ENCODE measurements around the gene ST3GAL6. TPM values are rescaled to one million over a fixed set of nuclear protein-coding genes. Genes with fewer than 3 reads are reported as not detected.

ST3GAL6 gene, protein sequence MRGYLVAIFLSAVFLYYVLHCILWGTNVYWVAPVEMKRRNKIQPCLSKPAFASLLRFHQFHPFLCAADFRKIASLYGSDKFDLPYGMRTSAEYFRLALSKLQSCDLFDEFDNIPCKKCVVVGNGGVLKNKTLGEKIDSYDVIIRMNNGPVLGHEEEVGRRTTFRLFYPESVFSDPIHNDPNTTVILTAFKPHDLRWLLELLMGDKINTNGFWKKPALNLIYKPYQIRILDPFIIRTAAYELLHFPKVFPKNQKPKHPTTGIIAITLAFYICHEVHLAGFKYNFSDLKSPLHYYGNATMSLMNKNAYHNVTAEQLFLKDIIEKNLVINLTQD
- 10 to 100 TPM in 2 of 4 donors, 1 to 10 TPM in 2; 7.4 to 15.0 (median 11.3) TPM for total RNA-seq

DNA sequence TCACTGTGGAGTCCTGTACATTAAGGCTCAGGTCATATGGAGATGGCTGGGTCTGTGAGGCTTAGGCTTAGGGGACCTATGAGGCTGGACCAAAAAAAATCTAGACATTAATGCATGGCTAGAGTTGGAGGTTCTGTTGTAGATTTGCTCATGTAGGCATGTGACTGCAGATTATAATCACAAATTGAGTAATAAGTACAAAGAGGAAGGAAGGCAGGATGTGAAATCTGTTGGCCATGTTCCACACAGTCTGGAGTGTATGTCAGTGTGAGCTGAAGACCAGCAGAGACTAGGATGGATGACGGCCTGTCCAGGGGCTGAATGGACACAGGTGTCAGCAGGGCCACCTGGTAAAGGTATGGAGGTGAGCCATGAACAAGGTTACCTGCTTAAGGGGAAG is at the start of gene ST3GAL6:
Gene ST3GAL6 (plus strand): TSS at position 265 of the 400 bp plus-strand sequence. CDS start 5,101 bp downstream, outside the sequence.
- Histone ChIP-seq H3K4me1 (peaks cover 22 to 63% of the 10 kb centered on the region in 2 donors), H3K27ac (peak within 1 kb of the TSS in 1 of 4 donors; percentile 6), H3K9me3 (no peaks in the 10 kb centered on the region), H3K36me3 (no peaks in the 10 kb centered on the region), H3K4me3 (no peak within 1 kb of the TSS), H3K27me3 (no peaks in the 10 kb centered on the region)
- TF ChIP-seq POLR2A (IDR thresholded peaks at IDR 0.05), result no peak
- TF ChIP-seq, protein P1, sequence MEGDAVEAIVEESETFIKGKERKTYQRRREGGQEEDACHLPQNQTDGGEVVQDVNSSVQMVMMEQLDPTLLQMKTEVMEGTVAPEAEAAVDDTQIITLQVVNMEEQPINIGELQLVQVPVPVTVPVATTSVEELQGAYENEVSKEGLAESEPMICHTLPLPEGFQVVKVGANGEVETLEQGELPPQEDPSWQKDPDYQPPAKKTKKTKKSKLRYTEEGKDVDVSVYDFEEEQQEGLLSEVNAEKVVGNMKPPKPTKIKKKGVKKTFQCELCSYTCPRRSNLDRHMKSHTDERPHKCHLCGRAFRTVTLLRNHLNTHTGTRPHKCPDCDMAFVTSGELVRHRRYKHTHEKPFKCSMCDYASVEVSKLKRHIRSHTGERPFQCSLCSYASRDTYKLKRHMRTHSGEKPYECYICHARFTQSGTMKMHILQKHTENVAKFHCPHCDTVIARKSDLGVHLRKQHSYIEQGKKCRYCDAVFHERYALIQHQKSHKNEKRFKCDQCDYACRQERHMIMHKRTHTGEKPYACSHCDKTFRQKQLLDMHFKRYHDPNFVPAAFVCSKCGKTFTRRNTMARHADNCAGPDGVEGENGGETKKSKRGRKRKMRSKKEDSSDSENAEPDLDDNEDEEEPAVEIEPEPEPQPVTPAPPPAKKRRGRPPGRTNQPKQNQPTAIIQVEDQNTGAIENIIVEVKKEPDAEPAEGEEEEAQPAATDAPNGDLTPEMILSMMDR (IDR thresholded peaks at IDR 0.05 in 4 of 5, conservative IDR thresholded peaks at IDR 0.05 in 1 of 5), result no peak
- in situ Hi-C loops (cut with MboI; ENCODE audit: low sequenced_read_pairs in 4 of 4) (no loop called here), intact Hi-C loops (cut with DNase I; ENCODE audit: low total_unique reads) (no loop called here)
- ATAC-seq (peak in 1 of 2 donors; percentile 46), DNase-seq (peak; percentile 11 to 35)

- in situ Hi-C loops (cut with MboI; ENCODE audit: low sequenced_read_pairs in 4 of 4) (loop anchor here in 1 of 4 donors (25.0 kb wide), 1 partner anchor 102 kb away; no protein-coding TSS in a partner anchor), intact Hi-C loops (cut with DNase I; ENCODE audit: low total_unique reads) (no loop called here)
- H3K27ac ChIP-seq, result no peak overlapping the region
- no peak for TF ChIP-seq POLR2A (IDR thresholded peaks at IDR 0.05)
- TF ChIP-seq, protein P1 (IDR thresholded peaks at IDR 0.05 in 4 of 5, conservative IDR thresholded peaks at IDR 0.05 in 1 of 5), result no peak
- H3K4me3 ChIP-seq, result no peak overlapping the region
- H3K27me3 ChIP-seq, result no peaks in the 10 kb centered on the region
- H3K36me3 ChIP-seq, result no peaks in the 10 kb centered on the region
- ATAC-seq, result no peak
- H3K4me1 ChIP-seq, result no peaks in the 10 kb centered on the region
- no peak for DNase-seq
- no peaks in the 10 kb centered on the region for H3K9me3 ChIP-seq
These were observed 49.2 kb upstream of the ST3GAL6 start for GRCh38 chr3:98713984-98714383.

GRCh38 chr3:98717584-98717983 is 45.6 kb upstream of the ST3GAL6 start:
- H3K36me3 ChIP-seq, result no peaks in the 10 kb centered on the region
- in situ Hi-C loops (cut with MboI; ENCODE audit: low sequenced_read_pairs in 4 of 4) (loop anchor here in 1 of 4 donors (25.0 kb wide), 1 partner anchor 105 kb away; no protein-coding TSS in a partner anchor), intact Hi-C loops (cut with DNase I; ENCODE audit: low total_unique reads) (no loop called here)
- no peaks in the 10 kb centered on the region for H3K4me1 ChIP-seq
- no peak overlapping the region for H3K4me3 ChIP-seq
- H3K27ac ChIP-seq, result no peak overlapping the region
- no peaks in the 10 kb centered on the region for H3K27me3 ChIP-seq
- no peak for TF ChIP-seq POLR2A (IDR thresholded peaks at IDR 0.05)
- TF ChIP-seq, protein P1 (IDR thresholded peaks at IDR 0.05 in 4 of 5, conservative IDR thresholded peaks at IDR 0.05 in 1 of 5), result no peak
- DNase-seq (no peak), ATAC-seq (no peak)
- no peaks in the 10 kb centered on the region for H3K9me3 ChIP-seq

GRCh38 chr3:98718730-98719129 is 44.4 kb upstream of the ST3GAL6 start:
- no peaks in the 10 kb centered on the region for H3K4me1 ChIP-seq
- no peak for ATAC-seq
- no peaks in the 10 kb centered on the region for H3K9me3 ChIP-seq
- no peaks in the 10 kb centered on the region for H3K36me3 ChIP-seq
- H3K4me3 ChIP-seq, result no peak overlapping the region
- TF ChIP-seq, protein P1 (IDR thresholded peaks at IDR 0.05 in 4 of 5, conservative IDR thresholded peaks at IDR 0.05 in 1 of 5), result no peak
- TF ChIP-seq POLR2A (IDR thresholded peaks at IDR 0.05), result no peak
- H3K27me3 ChIP-seq, result no peaks in the 10 kb centered on the region
- DNase-seq, result no peak
- H3K27ac ChIP-seq, result no peak overlapping the region
- intact Hi-C loops (cut with DNase I; ENCODE audit: low total_unique reads), result no loop called here
- in situ Hi-C loops (cut with MboI; ENCODE audit: low sequenced_read_pairs in 4 of 4), result loop anchor here in 1 of 4 donors (25.0 kb wide), 1 partner anchor 106 kb away; no protein-coding TSS in a partner anchor

Data from gastrocnemius medialis (tissue), 4 donors.